HEK293 (cell line): Measurements from ENCODE around the gene P4HA1.
A peak's percentile ranks its signal among the peaks of the same experiment; 100 is the strongest.

Experiments used
- BCL11A ChIP-seq: fragments of 450-650 bp; formaldehyde crosslinking; IDR thresholded peaks from 2 replicates; pipeline ENCODE4 v1.5.1; 2016; ENCODE audit warnings: low read depth, missing biosample characterization, missing genetic modification characterization
- KLF16 ChIP-seq: fragments of 450-650 bp; formaldehyde crosslinking; IDR thresholded peaks from 2 replicates; pipeline ENCODE4 v1.5.1; 2017; ENCODE audit warnings: missing biosample characterization, missing genetic modification characterization
- MZF1 ChIP-seq: fragments of 450-650 bp; formaldehyde crosslinking; IDR thresholded peaks from 2 replicates; pipeline ENCODE4 v1.5.1; 2017; ENCODE audit warnings: missing biosample characterization, missing genetic modification characterization, borderline replicate concordance
- RBAK ChIP-seq: fragments of 450-650 bp; formaldehyde crosslinking; IDR thresholded peaks from 2 replicates; pipeline ENCODE4 v1.5.1; 2016; ENCODE audit warnings: missing biosample characterization, missing genetic modification characterization
- ZFP41 ChIP-seq: fragments of 450-650 bp; formaldehyde crosslinking; IDR thresholded peaks from 2 replicates; pipeline ENCODE4 v1.5.1; 2016; ENCODE audit warnings: missing biosample characterization, missing genetic modification characterization, borderline replicate concordance
- ZFP69B ChIP-seq: fragments of 450-650 bp; formaldehyde crosslinking; IDR thresholded peaks from 2 replicates; pipeline ENCODE4 v1.5.1; 2016; ENCODE audit warnings: missing biosample characterization, missing genetic modification characterization
- ZNF10 ChIP-seq: fragments of 450-650 bp; formaldehyde crosslinking; IDR thresholded peaks from 2 replicates; pipeline ENCODE4 v1.5.1; 2017; ENCODE audit warnings: missing biosample characterization, missing genetic modification characterization
- ZNF146 ChIP-seq: fragments of 450-650 bp; formaldehyde crosslinking; IDR thresholded peaks from 2 replicates; pipeline ENCODE4 v1.5.1; 2016; ENCODE audit warnings: missing biosample characterization, missing genetic modification characterization
- ZNF16 ChIP-seq: fragments of 450-650 bp; formaldehyde crosslinking; IDR thresholded peaks from 2 replicates; pipeline ENCODE4 v1.5.1; 2016; ENCODE audit warnings: low read depth, missing biosample characterization, missing genetic modification characterization
- ZNF169 ChIP-seq: fragments of 450-650 bp; formaldehyde crosslinking; IDR thresholded peaks from 2 replicates; pipeline ENCODE4 v1.5.1; 2016; ENCODE audit warnings: missing biosample characterization, missing genetic modification characterization
- ZNF175 ChIP-seq: fragments of 450-650 bp; formaldehyde crosslinking; IDR thresholded peaks from 2 replicates; pipeline ENCODE4 v1.5.1; 2016; ENCODE audit warnings: missing biosample characterization, missing genetic modification characterization
- ZNF214 ChIP-seq: fragments of 450-650 bp; formaldehyde crosslinking; IDR thresholded peaks from 2 replicates; pipeline ENCODE4 v1.5.1; 2017; ENCODE audit warnings: missing biosample characterization, mild to moderate bottlenecking, missing genetic modification characterization, borderline replicate concordance
- ZNF404 ChIP-seq: fragments of 450-650 bp; formaldehyde crosslinking; IDR thresholded peaks from 2 replicates; pipeline ENCODE4 v1.5.1; 2017; ENCODE audit warnings: missing biosample characterization, missing genetic modification characterization
- ZNF510 ChIP-seq: fragments of 450-650 bp; formaldehyde crosslinking; IDR thresholded peaks from 2 replicates; pipeline ENCODE4 v1.5.1; 2018; ENCODE audit warnings: mild to moderate bottlenecking, missing genetic modification characterization, missing biosample characterization; ENCODE audit not compliant: insufficient replicate concordance
- ZNF555 ChIP-seq: fragments of 450-650 bp; formaldehyde crosslinking; conservative IDR thresholded peaks from 2 replicates; pipeline ENCODE4 v1.5.1; 2017; ENCODE audit warnings: missing biosample characterization, mild to moderate bottlenecking, missing genetic modification characterization, inconsistent platforms
- ZNF560 ChIP-seq: fragments of 450-650 bp; formaldehyde crosslinking; IDR thresholded peaks from 2 replicates; pipeline ENCODE4 v1.5.1; 2017; ENCODE audit warnings: missing biosample characterization, missing genetic modification characterization, borderline replicate concordance
- ZNF610 ChIP-seq: fragments of 450-650 bp; formaldehyde crosslinking; IDR thresholded peaks from 2 replicates; pipeline ENCODE4 v1.5.1; 2016; ENCODE audit warnings: missing biosample characterization, missing genetic modification characterization, borderline replicate concordance
- ZNF623 ChIP-seq: fragments of 450-650 bp; formaldehyde crosslinking; IDR thresholded peaks from 2 replicates; pipeline ENCODE4 v1.5.1; 2016; ENCODE audit warnings: missing biosample characterization, missing genetic modification characterization
- ZNF658 ChIP-seq: fragments of 450-650 bp; formaldehyde crosslinking; IDR thresholded peaks from 2 replicates; pipeline ENCODE4; 2016; ENCODE audit warnings: missing biosample characterization, missing genetic modification characterization
- ZNF785 ChIP-seq: fragments of 450-650 bp; formaldehyde crosslinking; IDR thresholded peaks from 2 replicates; pipeline ENCODE4 v1.5.1; 2016; ENCODE audit warnings: missing biosample characterization, missing genetic modification characterization
- ZNF830 ChIP-seq: fragments of 450-650 bp; IDR thresholded peaks from 2 replicates; pipeline ENCODE4 v1.5.0; 2018; ENCODE audit warnings: missing biosample characterization, missing genetic modification characterization, low read depth, mild to moderate bottlenecking, moderate library complexity
- TF ChIP-seq, protein P1 (sequence below): fragments of 450-650 bp; IDR thresholded peaks from 2 replicates; pipeline ENCODE4 v1.5.1; 2018; ENCODE audit warnings: missing biosample characterization, mild to moderate bottlenecking, missing genetic modification characterization
- TF ChIP-seq, protein P2 (sequence below): fragments of 450-650 bp; formaldehyde crosslinking; optimal IDR thresholded peaks from 2 replicates; pipeline ENCODE3; 2016; ENCODE audit warnings: missing biosample characterization, mild to moderate bottlenecking, missing genetic modification characterization
- TF ChIP-seq, protein P3 (sequence below): fragments of 450-650 bp; formaldehyde crosslinking; IDR thresholded peaks from 2 replicates; pipeline ENCODE4 v1.5.1; 2017; ENCODE audit warnings: missing biosample characterization, missing genetic modification characterization
- TF ChIP-seq, protein P4 (sequence below): fragments of 450-650 bp; formaldehyde crosslinking; IDR thresholded peaks from 2 replicates; pipeline ENCODE4 v1.5.1; 2016; ENCODE audit warnings: missing biosample characterization, missing genetic modification characterization, borderline replicate concordance
- TF ChIP-seq, protein P5 (sequence below): fragments of 450-650 bp; formaldehyde crosslinking; IDR thresholded peaks from 2 replicates; pipeline ENCODE4 v1.5.1; 2016; ENCODE audit warnings: missing biosample characterization, missing genetic modification characterization, low read depth
- TF ChIP-seq, protein P6 (sequence below): IDR thresholded peaks from 2 replicates; pipeline ENCODE4 v1.6.1; 2011; ENCODE audit warnings: mild to moderate bottlenecking, low read depth, low read length, borderline replicate concordance

P4HA1 gene

DNA sequence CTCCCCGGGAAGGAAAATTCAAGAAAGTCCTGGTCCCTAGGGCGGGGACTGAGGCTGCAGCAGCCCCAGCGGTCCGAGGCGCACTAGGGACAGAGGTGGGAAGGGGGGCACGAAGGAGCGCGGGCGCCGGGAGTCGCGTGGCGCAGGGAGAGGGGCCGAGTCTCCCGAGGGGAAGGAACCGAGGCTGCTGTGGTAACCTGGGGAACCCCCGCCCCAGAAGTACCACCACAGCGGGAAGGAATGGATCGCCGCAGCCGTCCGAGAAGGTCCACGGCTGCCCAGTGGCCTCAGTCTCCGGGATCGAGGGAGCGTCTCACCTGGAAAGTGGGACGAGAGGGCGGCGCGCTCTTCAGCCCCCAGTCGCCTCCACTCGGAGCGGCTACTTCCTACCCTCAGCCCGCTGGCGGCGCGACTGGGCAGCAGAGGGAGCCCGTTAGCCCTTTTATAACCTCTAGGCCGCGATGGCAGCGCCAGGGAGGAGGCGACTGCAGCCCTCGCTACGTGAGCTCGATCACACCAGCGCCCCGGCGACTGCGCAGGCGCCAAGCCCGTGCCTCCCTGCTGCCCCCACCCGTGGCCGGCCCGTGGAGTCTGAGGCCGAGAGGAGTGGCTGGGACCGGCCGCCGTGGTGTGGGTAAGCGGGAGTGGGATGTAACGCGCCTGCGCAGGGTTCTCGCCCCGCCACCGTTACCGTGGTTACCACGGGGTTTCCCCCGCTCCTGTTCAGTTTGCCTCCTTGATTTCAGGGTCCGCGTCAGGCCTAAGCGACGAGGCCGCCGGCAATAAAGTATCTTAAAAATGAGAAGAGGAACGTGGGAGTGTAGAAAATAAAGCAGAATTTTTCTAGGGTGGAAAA, at the start of gene P4HA1 (continued):
- TF ChIP-seq, protein P1, sequence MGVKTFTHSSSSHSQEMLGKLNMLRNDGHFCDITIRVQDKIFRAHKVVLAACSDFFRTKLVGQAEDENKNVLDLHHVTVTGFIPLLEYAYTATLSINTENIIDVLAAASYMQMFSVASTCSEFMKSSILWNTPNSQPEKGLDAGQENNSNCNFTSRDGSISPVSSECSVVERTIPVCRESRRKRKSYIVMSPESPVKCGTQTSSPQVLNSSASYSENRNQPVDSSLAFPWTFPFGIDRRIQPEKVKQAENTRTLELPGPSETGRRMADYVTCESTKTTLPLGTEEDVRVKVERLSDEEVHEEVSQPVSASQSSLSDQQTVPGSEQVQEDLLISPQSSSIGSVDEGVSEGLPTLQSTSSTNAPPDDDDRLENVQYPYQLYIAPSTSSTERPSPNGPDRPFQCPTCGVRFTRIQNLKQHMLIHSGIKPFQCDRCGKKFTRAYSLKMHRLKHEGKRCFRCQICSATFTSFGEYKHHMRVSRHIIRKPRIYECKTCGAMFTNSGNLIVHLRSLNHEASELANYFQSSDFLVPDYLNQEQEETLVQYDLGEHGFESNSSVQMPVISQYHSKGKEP (tag by site-specific recombination), result 0 out of 2 replicates have a peak, but pooled peaks have one; percentile 23
- no peak for TF ChIP-seq ZNF830 (tag by site-specific recombination)
- TF ChIP-seq, protein P2, sequence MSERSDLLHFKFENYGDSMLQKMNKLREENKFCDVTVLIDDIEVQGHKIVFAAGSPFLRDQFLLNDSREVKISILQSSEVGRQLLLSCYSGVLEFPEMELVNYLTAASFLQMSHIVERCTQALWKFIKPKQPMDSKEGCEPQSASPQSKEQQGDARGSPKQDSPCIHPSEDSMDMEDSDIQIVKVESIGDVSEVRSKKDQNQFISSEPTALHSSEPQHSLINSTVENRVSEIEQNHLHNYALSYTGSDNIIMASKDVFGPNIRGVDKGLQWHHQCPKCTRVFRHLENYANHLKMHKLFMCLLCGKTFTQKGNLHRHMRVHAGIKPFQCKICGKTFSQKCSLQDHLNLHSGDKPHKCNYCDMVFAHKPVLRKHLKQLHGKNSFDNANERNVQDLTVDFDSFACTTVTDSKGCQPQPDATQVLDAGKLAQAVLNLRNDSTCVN, result peak; percentile 86
- no peak for TF ChIP-seq ZNF175 (tag by site-specific recombination)
- TF ChIP-seq ZNF16 (tag by site-specific recombination), result no peak
- TF ChIP-seq ZNF214 (tag by site-specific recombination), result no peak
- TF ChIP-seq, protein P3, sequence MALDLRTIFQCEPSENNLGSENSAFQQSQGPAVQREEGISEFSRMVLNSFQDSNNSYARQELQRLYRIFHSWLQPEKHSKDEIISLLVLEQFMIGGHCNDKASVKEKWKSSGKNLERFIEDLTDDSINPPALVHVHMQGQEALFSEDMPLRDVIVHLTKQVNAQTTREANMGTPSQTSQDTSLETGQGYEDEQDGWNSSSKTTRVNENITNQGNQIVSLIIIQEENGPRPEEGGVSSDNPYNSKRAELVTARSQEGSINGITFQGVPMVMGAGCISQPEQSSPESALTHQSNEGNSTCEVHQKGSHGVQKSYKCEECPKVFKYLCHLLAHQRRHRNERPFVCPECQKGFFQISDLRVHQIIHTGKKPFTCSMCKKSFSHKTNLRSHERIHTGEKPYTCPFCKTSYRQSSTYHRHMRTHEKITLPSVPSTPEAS (tag by site-specific recombination), result no peak
- TF ChIP-seq, protein P4, sequence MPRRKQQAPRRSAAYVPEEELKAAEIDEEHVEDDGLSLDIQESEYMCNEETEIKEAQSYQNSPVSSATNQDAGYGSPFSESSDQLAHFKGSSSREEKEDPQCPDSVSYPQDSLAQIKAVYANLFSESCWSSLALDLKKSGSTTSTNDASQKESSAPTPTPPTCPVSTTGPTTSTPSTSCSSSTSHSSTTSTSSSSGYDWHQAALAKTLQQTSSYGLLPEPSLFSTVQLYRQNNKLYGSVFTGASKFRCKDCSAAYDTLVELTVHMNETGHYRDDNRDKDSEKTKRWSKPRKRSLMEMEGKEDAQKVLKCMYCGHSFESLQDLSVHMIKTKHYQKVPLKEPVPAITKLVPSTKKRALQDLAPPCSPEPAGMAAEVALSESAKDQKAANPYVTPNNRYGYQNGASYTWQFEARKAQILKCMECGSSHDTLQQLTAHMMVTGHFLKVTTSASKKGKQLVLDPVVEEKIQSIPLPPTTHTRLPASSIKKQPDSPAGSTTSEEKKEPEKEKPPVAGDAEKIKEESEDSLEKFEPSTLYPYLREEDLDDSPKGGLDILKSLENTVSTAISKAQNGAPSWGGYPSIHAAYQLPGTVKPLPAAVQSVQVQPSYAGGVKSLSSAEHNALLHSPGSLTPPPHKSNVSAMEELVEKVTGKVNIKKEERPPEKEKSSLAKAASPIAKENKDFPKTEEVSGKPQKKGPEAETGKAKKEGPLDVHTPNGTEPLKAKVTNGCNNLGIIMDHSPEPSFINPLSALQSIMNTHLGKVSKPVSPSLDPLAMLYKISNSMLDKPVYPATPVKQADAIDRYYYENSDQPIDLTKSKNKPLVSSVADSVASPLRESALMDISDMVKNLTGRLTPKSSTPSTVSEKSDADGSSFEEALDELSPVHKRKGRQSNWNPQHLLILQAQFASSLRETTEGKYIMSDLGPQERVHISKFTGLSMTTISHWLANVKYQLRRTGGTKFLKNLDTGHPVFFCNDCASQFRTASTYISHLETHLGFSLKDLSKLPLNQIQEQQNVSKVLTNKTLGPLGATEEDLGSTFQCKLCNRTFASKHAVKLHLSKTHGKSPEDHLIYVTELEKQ (tag by site-specific recombination), result 0 out of 2 replicates have a peak, but pooled peaks have one; percentile 32
- TF ChIP-seq ZNF785 (tag by site-specific recombination), result peak; percentile 95
- TF ChIP-seq, protein P5, sequence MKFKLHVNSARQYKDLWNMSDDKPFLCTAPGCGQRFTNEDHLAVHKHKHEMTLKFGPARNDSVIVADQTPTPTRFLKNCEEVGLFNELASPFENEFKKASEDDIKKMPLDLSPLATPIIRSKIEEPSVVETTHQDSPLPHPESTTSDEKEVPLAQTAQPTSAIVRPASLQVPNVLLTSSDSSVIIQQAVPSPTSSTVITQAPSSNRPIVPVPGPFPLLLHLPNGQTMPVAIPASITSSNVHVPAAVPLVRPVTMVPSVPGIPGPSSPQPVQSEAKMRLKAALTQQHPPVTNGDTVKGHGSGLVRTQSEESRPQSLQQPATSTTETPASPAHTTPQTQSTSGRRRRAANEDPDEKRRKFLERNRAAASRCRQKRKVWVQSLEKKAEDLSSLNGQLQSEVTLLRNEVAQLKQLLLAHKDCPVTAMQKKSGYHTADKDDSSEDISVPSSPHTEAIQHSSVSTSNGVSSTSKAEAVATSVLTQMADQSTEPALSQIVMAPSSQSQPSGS (tag by site-specific recombination), result no peak
- TF ChIP-seq ZNF404 (tag by site-specific recombination), result no peak
- TF ChIP-seq ZNF560 (tag by site-specific recombination), result no peak
- TF ChIP-seq KLF16, result peak; percentile 79
- TF ChIP-seq BCL11A, result peak; percentile 90
- TF ChIP-seq ZNF610 (tag by site-specific recombination), result peak; percentile 89; the same call in 1 of the 2 replicates
- TF ChIP-seq ZNF623 (tag by site-specific recombination), result 0 out of 2 replicates have a peak, but pooled peaks have one; percentile 16
- no peak for TF ChIP-seq ZNF10 (tag by site-specific recombination)
- no peak for TF ChIP-seq ZNF658 (tag by site-specific recombination)
- TF ChIP-seq ZNF146, result peak; percentile 38; the same call in 1 of the 2 replicates
- no peak for TF ChIP-seq RBAK (tag by site-specific recombination)
- no peak for TF ChIP-seq ZNF510 (tag by site-specific recombination)
- no peak; the same call in none of the 2 replicates for TF ChIP-seq MZF1 (tag by site-specific recombination)
- no peak for TF ChIP-seq ZNF555 (tag by site-specific recombination)
- TF ChIP-seq ZFP69B (tag by site-specific recombination), result no peak; the same call in 1 of the 2 replicates
- no peak for TF ChIP-seq ZNF169 (tag by site-specific recombination)
- TF ChIP-seq ZFP41, result no peak; the same call in 1 of the 2 replicates
- TF ChIP-seq, protein P6, sequence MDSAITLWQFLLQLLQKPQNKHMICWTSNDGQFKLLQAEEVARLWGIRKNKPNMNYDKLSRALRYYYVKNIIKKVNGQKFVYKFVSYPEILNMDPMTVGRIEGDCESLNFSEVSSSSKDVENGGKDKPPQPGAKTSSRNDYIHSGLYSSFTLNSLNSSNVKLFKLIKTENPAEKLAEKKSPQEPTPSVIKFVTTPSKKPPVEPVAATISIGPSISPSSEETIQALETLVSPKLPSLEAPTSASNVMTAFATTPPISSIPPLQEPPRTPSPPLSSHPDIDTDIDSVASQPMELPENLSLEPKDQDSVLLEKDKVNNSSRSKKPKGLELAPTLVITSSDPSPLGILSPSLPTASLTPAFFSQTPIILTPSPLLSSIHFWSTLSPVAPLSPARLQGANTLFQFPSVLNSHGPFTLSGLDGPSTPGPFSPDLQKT, result no peak
- TF ChIP-seq, all 188 proteins: peak for 78
